GM19395 (cell line): ENCODE measurements around the gene AHCTF1.

ENCODE experiments used
- ATAC-seq: cut with Tn5 transposase; IDR thresholded peaks from one replicate; pipeline ENCODE4 v1.9.1; 2021; ENCODE audit warnings: mild to moderate bottlenecking, moderate library complexity; ENCODE audit not compliant: unreplicated experiment

AHCTF1 gene

DNA sequence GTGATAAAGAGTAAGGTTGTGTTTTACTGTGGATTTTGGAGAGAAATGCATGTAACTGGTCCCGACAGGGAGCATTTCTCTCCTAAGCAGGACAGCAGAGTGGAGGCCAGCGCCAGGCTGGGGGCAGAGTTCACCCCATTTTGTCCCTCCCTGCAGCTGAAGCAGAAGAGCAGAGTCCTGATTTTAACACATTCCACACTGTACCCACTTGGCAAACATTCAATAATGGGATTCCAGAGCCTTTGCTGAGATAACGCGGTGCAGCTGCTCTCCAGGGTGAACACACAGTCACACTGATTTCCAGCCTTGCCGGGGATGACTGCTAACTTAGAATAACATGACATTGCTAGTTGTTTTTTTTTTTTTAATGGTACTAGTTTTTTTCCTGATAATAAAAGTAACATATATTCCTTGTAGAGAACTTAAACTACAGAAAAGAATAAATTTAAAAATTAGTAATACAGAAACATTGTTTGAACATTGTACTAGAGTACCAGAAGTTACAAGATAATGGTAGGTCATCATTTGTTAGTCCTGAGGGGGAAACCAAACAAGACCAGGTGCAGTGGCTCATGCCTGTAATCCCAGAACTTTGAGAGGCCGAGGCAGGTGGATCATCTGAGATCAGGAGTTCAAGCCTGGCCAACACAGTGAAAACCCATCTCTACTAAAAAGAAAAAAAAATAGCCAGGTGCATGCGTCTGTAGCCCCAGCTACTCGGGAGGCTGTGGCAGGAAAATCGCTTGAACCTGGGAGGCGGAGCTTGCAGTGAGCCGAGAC lies 130.3 kb downstream of the AHCTF1 start:
- no peak for ATAC-seq

DNA sequence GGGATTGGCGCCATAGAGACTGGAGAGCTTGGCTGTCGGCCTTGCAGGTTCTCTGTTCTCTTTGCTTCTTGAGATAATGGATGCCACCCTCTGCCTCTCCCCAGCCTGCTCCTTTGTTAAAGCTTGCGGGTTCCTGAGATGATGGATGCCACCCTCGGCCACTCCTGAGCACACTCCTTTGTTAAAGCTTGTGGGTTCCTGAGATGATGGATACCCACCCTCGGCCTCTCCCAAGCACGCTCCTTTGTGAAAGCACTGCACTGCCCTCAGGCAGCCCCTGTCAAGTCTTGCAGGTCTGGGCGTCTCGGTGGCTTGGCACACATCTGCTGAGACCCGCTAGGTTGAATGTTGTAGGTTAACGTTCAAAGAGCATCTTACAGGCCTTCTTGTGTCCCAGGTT lies 131.0 kb downstream of the AHCTF1 start:
- no peak for ATAC-seq

DNA sequence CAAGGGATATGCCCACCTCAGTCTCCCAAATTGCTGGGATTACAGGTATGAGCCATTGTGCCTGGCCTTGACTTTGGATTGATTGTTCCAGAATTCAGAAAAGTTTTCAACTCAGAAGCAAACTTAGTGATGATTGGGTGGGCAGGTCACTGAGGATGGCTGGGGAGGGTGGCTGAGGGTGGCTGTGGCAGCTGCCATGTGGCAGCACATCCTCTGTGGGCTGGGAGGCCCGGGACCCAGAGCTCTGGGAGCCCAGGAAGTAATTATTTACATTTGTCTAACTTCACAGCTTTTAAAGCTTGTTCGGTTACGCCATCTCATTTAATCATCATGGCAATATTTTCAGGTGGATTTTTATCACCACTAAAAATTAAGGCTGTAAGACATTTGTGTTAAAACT lies 131.4 kb downstream of the AHCTF1 start:
- ATAC-seq = no peak

DNA sequence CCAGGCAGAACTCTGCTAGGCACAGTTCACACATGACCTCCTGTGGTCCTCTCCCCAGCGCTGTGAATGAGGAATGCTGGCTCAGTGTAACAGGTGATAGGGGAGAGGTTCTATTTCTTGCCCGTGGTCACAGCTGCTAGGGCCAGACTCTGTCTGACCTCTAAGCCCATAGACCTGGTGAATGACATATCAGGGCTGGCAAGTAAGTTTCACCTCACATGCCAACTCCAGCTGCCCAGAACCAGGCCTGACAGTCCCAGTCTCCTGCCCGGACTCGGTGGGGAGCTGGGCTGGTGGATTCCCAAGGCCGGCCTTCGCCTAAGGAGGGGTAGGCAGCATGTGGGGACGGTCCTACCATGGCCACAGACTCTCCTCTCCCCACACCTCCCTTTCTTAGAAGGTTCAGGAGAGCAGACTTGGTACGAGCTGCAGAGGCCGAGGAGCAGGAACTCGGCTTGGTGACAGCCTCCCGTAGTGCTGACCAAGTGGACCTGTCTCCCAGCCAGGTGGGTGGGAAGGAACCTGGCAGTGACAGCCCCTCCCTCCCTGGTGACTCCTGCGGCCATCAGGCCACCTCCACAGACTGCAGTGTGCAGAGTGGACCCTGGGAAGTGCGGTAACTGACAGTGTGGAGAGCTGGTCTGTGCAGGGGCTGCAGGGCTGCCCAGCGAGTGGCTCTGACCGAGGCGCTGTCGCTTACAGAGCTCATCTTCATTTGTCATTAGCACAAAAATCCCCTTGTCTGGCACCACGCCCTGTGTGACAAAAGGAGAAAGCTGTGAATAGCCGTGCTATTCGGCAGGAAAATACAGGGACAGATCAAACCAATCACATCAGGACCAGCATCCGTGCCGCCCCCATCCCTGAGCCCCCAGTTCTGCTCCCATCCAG lies 132.9 kb downstream of the AHCTF1 start:
- no peak for ATAC-seq

DNA sequence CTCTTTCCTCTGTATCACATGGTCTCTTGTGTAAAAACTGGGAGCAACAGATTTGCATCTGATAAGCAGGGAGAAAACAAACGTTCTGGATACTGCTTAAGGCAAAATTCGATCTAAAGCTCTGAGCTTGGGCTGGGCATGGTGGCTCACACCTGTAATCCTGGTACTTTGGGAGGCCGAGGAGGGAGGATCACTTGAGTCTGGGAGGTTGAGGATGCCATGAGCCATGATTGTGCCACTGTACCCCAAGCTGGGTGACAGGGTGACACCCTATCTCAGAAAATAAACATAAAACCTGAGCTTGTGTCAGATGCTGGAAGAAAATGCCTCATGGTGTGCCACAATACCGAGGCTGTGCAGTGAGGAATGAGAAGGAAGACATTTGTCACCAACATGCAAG lies 133.6 kb downstream of the AHCTF1 start:
- ATAC-seq = no peak

DNA sequence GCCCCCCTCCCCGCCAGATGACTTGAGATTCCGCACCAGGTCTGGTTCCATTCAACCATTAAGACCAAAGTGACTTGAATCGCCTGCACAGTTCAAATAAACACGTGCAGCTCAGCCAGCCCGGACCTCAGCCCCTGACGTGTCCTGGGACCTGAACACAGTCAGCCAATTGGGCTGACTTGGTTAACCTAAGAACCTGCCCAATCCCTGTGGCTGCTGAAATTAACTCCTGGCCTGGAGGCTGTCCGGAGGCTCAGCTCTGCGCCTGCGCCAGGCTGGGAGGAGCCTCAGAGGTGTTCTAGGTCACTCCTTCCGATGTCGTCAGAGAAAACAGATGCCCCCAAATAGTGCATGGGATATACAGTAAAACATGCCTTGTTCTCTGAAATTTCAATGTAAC lies 134.2 kb downstream of the AHCTF1 start:
- no peak for ATAC-seq

DNA sequence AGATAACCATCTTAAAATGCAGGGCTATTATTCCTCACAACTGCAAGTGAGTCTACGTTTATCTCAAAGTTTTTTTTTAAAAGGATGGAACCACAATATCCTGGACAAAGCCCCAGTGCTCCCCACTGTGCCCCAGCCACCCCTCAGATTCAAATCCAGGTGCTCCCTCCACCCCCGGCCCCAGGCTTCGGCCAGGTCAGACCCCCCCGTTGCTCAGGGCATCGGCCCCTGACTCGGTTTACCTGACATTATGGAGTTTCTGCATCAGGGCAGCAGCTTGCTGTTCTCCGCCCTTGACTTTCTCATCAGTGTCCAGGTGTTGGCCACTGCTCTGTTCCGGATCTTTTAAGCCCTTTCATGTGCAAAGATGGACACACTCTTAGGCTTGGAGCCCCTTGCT lies 134.6 kb downstream of the AHCTF1 start:
- ATAC-seq = no peak

DNA sequence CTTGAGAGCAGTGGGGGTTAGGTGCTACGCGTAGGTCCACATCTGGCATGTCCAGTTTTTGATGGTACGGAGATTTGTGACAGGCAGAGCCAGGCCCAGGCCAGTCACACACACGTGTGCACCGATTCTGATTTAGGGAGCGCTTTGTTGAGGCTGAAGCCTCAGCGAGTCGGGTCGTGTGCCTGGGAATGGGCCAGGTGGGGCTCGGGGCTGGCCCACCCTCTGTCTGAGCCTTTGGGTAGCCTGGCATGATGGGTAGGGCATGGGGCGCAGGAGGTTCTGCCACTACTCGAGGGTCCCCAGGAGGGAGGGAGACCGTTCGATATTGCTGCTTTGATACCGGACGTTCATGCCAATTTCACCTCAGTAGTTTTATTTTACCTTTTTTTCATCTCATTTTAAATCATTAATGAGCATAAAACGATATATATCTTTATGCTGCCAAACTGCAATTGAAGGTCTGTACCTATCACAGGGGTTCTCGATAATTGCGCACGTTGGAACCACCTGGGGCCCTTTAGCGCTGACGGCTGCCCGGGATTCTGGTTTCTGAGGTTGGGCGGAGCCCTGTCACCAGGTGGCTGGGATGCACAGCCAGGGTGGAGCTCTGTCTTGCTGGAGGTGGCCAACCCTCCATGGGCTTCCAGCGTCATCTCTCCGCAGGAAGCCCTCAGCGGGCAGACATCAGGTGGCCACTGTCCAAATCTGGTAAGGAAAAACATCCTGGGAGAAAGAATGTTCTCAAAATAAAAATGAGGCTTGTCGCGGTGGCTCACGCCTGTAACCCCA lies 135.6 kb downstream of the AHCTF1 start:
- no peak for ATAC-seq

DNA sequence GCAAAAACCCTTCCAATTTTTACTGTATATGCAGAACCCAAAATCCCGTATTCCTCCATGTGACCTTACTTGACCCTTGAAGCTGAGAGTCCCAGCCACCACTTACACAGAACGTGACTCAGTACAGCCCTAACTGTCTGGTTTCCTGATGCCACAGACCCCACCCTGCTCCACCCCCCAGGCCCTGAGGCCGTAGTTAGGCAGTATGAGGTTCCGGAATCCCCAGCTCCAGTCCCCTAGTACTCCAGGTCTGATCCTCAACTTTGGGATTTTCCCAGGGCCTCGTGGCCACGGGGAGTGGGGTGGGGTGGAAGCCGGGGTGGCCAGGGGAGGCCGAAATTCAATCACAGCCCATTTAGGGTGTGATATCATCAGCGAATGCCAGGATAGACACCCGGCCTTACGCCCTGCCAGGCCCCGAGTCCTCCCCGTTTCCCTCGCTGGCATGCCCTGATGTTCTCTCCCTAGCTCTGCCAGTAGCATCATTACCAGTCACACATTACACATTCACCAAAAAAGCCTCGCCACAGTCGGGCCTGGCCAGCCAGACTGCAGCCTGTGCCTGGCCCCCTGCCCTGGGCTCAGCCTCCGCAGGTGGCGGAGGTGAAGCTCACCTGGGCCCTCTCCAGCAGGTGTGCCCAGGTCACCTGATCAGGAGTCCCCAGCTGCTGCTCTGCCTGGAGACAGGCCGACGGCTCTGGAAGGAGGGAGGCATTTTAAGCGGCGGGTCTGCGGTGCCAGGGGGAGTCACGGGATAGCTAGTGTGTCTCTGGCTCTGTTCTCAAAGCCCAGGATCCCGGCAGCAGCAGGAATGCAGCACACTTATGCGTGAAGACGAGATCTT lies 136.7 kb downstream of the AHCTF1 start:
- no peak for ATAC-seq

DNA sequence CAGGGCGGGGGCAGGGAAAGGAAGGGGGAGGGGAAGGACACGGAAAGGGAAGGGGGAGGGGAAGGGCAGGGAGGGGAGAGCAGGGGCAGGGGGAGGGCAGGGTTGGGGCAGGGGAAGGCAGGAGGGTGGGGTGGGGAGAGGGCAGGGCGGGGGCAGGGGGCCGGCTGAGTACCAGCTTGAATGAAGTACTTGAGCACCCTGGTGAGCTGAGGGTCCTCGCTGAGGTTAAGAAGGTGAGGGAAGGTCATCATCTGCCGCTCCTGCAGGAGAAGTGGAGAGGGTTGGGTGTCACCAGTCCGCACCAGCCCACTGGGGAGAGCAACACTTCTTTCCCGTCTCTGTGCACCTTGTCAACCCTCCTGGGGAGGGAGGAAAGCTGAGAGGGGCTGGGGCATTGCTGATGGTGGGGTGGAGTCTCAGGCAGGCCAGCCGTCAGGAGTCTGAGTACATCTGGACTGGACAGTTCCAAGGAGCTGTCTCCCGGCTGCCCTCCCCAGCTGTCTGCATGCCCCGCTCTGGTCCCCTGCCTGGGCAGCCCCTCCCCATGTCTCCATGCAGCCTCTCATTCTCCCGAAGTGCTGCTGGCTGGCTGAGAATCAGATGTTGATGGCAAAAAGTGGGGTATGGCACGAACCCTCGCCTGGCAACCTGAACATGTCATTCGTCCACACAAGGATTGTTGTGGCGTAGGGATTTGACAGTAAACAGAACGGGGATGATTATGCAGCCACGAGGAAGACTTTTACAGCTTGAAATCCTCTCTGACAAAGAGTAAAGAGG lies 137.5 kb downstream of the AHCTF1 start:
- ATAC-seq = no peak

DNA sequence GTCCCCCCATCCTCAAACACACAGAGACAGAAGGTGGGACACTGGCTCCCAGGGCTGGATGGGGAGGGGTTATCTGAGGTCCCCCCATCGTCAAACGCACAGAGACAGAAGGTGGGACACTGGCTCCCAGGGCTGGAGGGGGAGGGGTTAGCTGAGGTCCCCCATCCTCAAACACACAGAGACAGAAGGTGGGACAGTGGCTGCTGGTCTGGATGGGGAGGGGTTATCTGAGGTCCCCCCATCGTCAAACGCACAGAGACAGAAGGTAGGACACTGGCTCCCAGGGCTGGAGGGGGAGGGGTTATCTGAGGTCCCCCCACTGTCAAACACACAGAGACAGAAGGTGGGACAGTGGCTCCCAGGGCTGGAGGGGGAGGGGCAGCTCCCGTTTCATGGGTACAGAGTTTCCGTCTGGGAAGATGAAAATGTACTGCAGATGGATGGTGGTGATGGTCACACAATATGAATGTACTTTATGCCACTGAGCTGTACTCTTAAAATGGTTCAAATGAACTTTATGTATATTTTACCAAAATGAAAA lies 138.3 kb downstream of the AHCTF1 start:
- no peak for ATAC-seq

DNA sequence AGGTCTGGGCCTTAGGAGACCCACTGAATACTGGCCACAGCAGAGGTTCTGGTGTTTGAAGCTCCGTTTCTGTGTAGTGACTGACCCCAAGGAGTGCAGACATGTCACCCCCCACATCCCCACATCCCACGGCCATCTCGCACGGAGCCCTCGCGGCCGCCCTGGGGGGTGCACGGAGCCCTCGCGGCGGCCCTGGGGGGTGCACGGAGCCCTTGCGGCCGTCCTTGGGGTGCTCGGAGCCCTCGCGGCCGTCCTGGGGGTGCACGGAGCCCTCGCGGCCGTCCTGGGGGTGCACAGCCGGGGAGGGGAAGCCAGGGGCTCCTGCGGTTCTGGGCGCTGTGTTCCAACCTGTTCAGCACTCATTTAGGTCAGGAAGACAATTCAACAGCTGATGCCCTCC lies 139.1 kb downstream of the AHCTF1 start:
- ATAC-seq = no peak

DNA sequence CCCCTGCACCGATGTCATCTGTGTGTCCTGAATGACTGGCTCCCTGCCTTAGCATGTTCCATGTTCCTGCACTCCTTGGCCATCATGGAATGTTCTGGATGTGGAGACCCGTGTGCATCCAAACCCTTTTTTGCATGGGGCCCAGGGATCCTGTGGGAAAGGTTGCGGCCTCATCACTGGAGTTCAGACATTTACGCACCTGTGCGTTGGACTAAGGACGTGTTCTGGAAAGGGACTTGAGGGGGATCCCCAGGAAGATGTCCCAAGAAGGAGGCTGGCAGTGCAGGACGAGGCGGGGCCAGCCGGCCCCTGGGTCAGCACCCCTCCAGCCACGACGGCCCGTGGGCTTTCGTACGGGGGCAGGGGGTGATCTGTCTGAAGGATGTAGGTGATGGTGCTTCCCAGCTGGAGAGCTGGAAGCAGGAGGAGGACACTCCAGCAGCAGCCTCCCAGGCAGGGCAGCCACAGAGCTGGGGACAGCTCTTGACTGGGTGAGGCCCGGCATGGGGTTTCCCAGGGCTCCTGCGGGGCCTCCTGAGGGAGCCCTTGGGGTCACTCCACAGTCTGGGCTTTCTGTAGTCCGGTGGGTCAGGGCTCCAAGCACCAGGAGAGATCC lies 140.3 kb downstream of the AHCTF1 start:
- ATAC-seq = no peak

DNA sequence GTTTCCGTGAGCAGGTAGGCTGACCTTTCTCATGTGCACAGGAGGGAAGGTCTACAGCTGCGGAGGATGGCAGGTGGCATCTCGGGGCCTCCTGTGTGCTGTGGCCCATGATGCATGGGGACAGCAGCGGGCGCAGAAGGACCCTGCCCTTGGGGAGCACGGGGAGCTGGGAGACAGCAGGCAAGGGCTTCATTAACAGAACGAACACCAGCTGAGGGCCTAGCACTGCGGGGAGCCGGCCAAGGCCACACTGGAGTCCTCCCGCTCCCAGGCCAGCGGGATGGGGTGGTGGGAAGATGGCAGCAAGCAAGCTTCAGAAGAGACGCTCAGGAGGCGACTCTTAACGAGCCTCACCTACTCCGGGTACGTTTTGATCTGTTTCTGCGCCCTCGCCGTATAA lies 140.9 kb downstream of the AHCTF1 start:
- no peak for ATAC-seq

DNA sequence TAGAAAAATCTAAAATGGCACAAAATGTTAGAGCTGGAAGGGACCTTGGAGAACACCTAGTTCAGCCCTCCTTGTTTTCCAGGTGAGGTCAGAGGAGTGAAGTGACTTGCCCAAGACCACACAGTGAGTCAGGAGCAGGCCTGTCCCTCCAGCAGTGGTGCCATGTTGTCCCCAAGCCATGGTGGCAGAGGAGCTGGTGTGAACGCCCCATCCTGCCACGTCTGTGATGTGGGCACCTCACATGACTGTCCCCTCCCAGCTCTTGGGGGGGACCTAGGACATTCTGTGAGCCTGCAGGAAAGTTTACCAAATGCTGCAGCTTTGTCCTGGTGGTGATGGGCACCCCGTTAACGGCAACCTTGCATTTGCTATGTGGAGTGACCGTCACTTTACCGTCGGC lies 141.4 kb downstream of the AHCTF1 start:
- no peak for ATAC-seq

DNA sequence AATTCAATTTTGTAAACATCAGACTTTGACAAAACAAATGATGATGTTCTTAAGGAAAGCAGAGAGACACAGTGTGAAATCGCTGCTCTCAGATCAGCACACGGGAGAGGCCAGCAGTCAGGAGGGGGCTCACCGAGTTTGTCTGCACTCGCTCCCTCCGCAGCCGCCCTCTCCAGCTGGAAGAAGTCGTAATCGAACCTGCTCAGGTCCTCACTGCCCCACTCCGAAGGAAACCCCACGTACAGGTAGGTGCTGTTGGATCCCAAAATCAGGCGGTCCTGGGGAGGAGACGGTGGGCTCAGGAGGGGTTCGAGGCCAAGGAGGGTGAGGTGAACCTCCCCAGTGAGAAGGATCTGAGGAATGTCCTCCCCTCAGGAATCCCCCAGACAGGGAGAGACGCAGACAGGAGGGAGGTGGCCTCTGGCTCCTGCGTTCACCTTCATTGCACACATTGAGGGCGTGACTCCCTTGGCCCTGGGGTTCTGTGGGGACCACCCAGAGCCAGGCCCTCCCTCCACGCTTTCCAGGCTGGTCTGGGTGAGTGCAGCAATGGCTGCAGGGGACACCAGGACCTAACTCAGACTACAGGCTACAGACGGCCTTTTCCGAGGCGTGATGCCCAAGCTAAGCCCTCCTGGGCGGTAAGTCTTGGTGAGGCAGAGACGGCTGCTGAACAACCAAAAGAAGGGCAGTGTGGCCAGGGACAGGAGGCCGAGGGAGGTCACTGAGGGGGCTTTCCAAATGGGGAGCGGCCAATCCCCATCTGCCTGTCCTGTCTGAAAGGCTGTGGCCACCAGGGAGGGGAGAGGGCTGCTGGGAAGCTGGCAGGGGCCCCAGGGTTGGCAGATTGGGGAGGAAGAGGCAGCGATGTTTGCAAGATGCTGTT lies 142.1 kb downstream of the AHCTF1 start:
- ATAC-seq = no peak
